C4-2B (cell line): ENCODE results near the gene MORF4L1.
"Not testable (repeated sequence)": the region's sequence is repeated elsewhere in the genome, so short reads cannot be mapped to it uniquely, and the experiment has no call there.

Source experiments
- H3K27ac ChIP-seq: fragments of 450-650 bp; 2 replicates; pipeline ENCODE4 v1.5.1; 2017
- CTCF ChIP-seq: fragments of 450-650 bp; conservative IDR thresholded peaks from 2 replicates; pipeline ENCODE4 v1.5.1; 2017; ENCODE audit warnings: mild to moderate bottlenecking
- ZFX ChIP-seq: fragments of 450-650 bp; IDR thresholded peaks from 2 replicates; pipeline ENCODE4 v1.6.1; 2017

The MORF4L1 gene

GRCh38 chr15:78866803-78867202 lies 5.9 kb upstream of the MORF4L1 start:
- TF ChIP-seq ZFX (no peak), CTCF (no peak)
- no peak overlapping the region for H3K27ac ChIP-seq

- H3K27ac ChIP-seq, result no peak overlapping the region
- TF ChIP-seq CTCF, result no peak
- no peak for TF ChIP-seq ZFX
Observed at GRCh38 chr15:78868366-78868765, 4.3 kb upstream of the MORF4L1 start.

- peak overlapping the region; percentile 96; the same call in 1 of the 2 replicates for H3K27ac ChIP-seq
Observed at GRCh38 chr15:78871483-78872127, 1.1 kb upstream of the MORF4L1 start.

- peak; percentile 64 for TF ChIP-seq CTCF
- TF ChIP-seq ZFX, result no peak
- peak overlapping the region; percentile 96 for H3K27ac ChIP-seq
Observed at GRCh38 chr15:78872972-78873792, 492 bp downstream of the MORF4L1 start.

- TF ChIP-seq CTCF, result peak; percentile 37
- TF ChIP-seq ZFX, result no peak
- peak overlapping the region; percentile 96 for H3K27ac ChIP-seq
Observed at GRCh38 chr15:78873793-78874765, 1.4 kb downstream of the MORF4L1 start.

- H3K27ac ChIP-seq, result no peak overlapping the region
- TF ChIP-seq ZFX, result no peak
- no peak for TF ChIP-seq CTCF
Observed at GRCh38 chr15:78875107-78875914, 2.6 kb downstream of the MORF4L1 start.

GRCh38 chr15:78876954-78877353 lies 4.3 kb downstream of the MORF4L1 start:
- not testable (repeated sequence) for H3K27ac ChIP-seq
